GM12891 (cell line): ENCODE measurements around the gene GDNF.

ENCODE experiments used
- POLR2A ChIP-seq: IDR thresholded peaks from 2 replicates; pipeline ENCODE4 v1.6.1; 2011; ENCODE audit warnings: low read depth, low read length, control low read depth
- POLR2AphosphoS5 ChIP-seq: IDR thresholded peaks from 2 replicates; pipeline ENCODE4 v1.6.1; 2011; ENCODE audit warnings: low read depth, low read length, control low read depth
- SPI1 ChIP-seq: IDR thresholded peaks from 2 replicates; pipeline ENCODE4 v1.6.1; 2011; ENCODE audit warnings: low read depth, low read length, control low read depth

DNA sequence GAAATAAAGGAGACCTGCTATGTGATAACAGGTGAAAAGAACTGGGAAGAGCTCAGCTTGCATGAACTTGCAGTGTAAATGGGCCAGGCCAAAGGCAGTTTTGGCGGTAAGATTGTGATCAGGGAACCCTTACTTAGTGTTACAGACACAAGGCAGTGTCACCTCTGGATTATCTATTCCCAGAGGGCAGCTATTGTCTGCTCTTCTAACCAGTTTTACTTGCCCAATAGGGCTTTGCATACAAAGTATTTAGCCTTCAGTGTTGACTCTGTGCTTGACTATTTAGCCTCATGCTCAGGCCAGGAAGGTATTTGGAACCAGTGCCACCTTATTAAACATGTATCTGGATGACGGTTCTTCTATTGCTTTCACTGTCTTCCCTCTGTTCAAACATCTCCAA lies 38.3 kb downstream of the GDNF start:
- TF ChIP-seq POLR2A = no peak
- no peak for TF ChIP-seq POLR2AphosphoS5
- no peak for TF ChIP-seq SPI1
